ENCODE measurements around the gene PLA1A.
"Not testable (repeated sequence)": the region's sequence is repeated elsewhere in the genome, so short reads cannot be mapped to it uniquely, and the experiment has no call there.

PLA1A gene, protein sequence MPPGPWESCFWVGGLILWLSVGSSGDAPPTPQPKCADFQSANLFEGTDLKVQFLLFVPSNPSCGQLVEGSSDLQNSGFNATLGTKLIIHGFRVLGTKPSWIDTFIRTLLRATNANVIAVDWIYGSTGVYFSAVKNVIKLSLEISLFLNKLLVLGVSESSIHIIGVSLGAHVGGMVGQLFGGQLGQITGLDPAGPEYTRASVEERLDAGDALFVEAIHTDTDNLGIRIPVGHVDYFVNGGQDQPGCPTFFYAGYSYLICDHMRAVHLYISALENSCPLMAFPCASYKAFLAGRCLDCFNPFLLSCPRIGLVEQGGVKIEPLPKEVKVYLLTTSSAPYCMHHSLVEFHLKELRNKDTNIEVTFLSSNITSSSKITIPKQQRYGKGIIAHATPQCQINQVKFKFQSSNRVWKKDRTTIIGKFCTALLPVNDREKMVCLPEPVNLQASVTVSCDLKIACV
- total RNA-seq = 0 to 1.0 (median 0.17) reads per million in 3 donors

DNA sequence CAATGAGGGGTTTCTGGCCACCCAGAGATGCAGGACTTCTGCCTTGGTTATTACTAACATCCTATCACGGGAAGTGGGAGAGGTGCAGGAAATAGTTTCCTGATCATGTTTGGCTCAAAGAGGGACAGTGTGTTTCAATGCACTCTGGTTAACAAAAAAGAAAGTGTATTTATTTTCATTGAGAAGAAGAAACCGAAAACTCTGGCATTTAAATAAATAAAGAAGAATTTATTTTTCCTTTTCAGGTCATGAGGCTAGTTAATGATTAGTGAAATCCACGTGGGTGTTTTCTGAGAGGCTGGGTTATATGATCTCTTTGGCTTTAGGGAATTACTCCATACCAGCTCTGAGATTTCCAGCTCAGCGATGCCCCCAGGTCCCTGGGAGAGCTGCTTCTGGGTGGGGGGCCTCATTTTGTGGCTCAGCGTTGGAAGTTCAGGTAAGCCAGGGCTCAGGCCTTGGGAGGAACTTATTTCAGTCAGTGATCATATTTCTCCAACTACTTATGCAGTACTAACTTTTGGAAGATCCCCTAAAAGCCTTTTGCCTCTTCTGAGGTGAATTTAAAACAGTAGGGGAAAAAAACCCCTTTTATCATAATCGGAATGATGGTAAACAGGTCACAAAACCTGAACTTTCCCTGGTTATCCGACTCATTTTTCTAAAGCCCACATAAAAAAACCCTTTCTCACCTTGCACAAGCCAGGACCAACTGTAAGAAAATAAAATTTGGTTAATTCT is at the start of gene PLA1A:
Gene PLA1A, plus strand, starts transcription at position 338 of the 741 bp plus-strand sequence. Its CDS starts 29 bp downstream, at position 367.
- DNase-seq = no peak
- H3K36me3 ChIP-seq (ENCODE audit: control insufficient read depth, insufficient read depth, low read length) = no peaks in the 10 kb centered on the region
- peaks cover 3% of the 10 kb centered on the region for H3K4me1 ChIP-seq (ENCODE audit: control insufficient read depth, insufficient read depth, low read length, poor library complexity, severe bottlenecking)
- H3K4me3 ChIP-seq (ENCODE audit: insufficient read depth, low read depth, low read length, poor library complexity, severe bottlenecking) = no peak within 1 kb of the TSS
- H3K27me3 ChIP-seq (replicated peaks; ENCODE audit: control insufficient read depth, insufficient read depth, low read length, poor library complexity, severe bottlenecking) = no peaks in the 10 kb centered on the region
- H3K9me3 ChIP-seq (ENCODE audit: control insufficient read depth, low read length) = no peaks in the 10 kb centered on the region
- no peak within 1 kb of the TSS for H3K27ac ChIP-seq (ENCODE audit: insufficient read depth, low read length, poor library complexity, severe bottlenecking)

DNA sequence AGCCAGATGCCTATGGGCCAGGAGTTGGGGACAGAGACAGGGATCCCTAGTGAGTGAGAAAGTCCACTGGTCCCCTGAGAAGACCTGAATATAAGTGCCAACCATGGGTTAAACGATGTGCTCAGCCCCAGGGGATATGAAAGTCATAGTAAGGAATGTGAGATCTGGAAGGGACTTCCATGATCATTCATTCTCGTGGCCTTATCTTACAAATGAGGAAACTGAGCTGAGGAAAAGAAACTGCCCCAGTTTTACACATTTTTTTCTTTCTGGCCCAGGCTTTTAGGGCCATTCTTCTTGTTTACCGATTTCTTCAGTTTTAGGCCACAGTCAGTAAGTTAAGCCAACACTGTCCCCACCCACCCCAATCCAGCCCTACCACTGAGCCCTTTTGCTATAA is 49.3 kb upstream of the PLA1A start:
- Histone ChIP-seq H3K27me3 (replicated peaks; ENCODE audit: control insufficient read depth, insufficient read depth, low read length, poor library complexity, severe bottlenecking) (no peaks in the 10 kb centered on the region), H3K4me3 (ENCODE audit: insufficient read depth, low read depth, low read length, poor library complexity, severe bottlenecking) (no peak overlapping the region), H3K27ac (ENCODE audit: insufficient read depth, low read length, poor library complexity, severe bottlenecking) (no peak overlapping the region), H3K4me1 (ENCODE audit: control insufficient read depth, insufficient read depth, low read length, poor library complexity, severe bottlenecking) (no peaks in the 10 kb centered on the region), H3K36me3 (ENCODE audit: control insufficient read depth, insufficient read depth, low read length) (no peaks in the 10 kb centered on the region), H3K9me3 (ENCODE audit: control insufficient read depth, low read length) (no peaks in the 10 kb centered on the region)
- no peak for DNase-seq

DNA sequence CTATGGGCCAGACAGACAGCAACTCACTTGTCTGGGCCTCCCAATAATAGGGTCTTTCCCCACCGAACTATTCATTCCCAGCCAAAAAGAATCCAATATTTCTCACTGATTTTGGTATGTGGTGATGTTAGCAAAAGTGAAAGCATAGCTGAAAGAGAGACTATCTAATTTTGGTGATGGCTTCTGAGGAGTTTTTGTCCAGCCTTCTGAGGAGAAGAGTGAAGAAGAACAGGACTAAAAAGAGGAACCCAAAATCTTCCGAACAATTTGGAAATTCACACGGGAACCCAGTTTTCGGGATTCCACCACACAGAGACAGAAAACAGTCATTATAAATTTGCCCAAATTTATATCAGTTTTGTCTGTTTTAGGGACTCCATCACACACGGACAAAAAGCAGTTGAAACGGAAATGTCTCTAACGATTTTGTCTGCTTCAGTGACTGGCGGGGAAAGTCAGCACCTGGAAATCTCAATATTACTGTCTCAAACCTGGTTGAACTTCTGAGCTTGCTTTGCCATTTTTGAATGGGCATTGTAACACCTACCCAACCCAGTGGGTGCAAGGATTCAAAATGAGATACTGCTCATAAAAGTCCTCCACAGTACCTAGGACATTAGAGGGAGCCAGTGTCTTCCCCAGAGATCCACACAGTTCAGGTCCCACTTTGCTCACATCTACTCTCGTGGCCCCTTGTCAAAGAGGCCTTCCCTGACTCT is 47.3 kb upstream of the PLA1A start:
- Histone ChIP-seq H3K27ac (ENCODE audit: insufficient read depth, low read length, poor library complexity, severe bottlenecking) (no peak overlapping the region), H3K36me3 (ENCODE audit: control insufficient read depth, insufficient read depth, low read length) (no peaks in the 10 kb centered on the region), H3K4me3 (ENCODE audit: insufficient read depth, low read depth, low read length, poor library complexity, severe bottlenecking) (no peak overlapping the region), H3K4me1 (ENCODE audit: control insufficient read depth, insufficient read depth, low read length, poor library complexity, severe bottlenecking) (no peaks in the 10 kb centered on the region), H3K9me3 (ENCODE audit: control insufficient read depth, low read length) (no peaks in the 10 kb centered on the region), H3K27me3 (replicated peaks; ENCODE audit: control insufficient read depth, insufficient read depth, low read length, poor library complexity, severe bottlenecking) (no peaks in the 10 kb centered on the region)
- DNase-seq = no peak

DNA sequence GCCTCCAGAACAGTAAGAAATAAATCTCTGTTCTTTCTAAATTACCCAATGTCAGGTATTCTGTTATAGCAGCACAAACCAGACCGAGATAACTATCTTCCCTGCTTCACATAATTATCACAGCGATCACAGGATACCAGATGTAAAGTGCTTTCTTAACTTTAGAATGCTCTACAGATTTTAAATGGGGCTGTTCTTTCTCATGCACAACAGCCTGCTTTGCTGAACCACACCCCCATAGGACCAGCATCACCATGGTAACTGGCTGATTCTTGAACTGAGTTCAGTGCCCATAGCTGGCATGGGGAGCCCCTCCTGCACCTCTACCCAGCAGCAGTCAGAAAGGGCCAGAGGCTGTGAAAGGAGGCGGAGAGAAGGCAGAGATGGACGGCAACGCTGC is 46.1 kb upstream of the PLA1A start:
- no peak overlapping the region for H3K4me3 ChIP-seq (ENCODE audit: insufficient read depth, low read depth, low read length, poor library complexity, severe bottlenecking)
- no peak overlapping the region for H3K27ac ChIP-seq (ENCODE audit: insufficient read depth, low read length, poor library complexity, severe bottlenecking)
- H3K27me3 ChIP-seq (replicated peaks; ENCODE audit: control insufficient read depth, insufficient read depth, low read length, poor library complexity, severe bottlenecking) = no peaks in the 10 kb centered on the region
- no peak for DNase-seq
- H3K36me3 ChIP-seq (ENCODE audit: control insufficient read depth, insufficient read depth, low read length) = no peaks in the 10 kb centered on the region
- H3K9me3 ChIP-seq (ENCODE audit: control insufficient read depth, low read length) = no peaks in the 10 kb centered on the region
- no peaks in the 10 kb centered on the region for H3K4me1 ChIP-seq (ENCODE audit: control insufficient read depth, insufficient read depth, low read length, poor library complexity, severe bottlenecking)

DNA sequence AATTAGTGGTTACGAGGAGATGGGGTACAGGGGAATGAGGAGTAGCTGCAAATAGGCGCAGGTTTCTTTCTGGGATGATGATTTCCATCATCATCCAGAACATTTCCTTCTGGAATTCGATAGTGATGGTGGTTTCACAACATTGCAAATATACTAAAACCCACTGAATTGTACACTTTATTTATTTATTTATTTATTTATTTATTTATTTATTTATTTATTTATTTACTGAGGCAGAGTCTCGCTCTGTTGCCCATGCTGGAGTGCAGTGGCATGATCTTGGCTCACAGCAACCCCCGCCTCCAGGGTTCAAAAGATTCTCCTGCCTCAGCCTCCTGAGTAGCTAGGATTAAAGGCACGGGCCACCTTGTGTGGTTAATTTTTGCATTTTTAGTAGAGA is 44.8 kb upstream of the PLA1A start:
- H3K4me3 ChIP-seq (ENCODE audit: insufficient read depth, low read depth, low read length, poor library complexity, severe bottlenecking); H3K27ac ChIP-seq (ENCODE audit: insufficient read depth, low read length, poor library complexity, severe bottlenecking); H3K9me3 ChIP-seq (ENCODE audit: control insufficient read depth, low read length); H3K4me1 ChIP-seq (ENCODE audit: control insufficient read depth, insufficient read depth, low read length, poor library complexity, severe bottlenecking); H3K27me3 ChIP-seq (replicated peaks; ENCODE audit: control insufficient read depth, insufficient read depth, low read length, poor library complexity, severe bottlenecking); H3K36me3 ChIP-seq (ENCODE audit: control insufficient read depth, insufficient read depth, low read length); DNase-seq: not testable (repeated sequence)

DNA sequence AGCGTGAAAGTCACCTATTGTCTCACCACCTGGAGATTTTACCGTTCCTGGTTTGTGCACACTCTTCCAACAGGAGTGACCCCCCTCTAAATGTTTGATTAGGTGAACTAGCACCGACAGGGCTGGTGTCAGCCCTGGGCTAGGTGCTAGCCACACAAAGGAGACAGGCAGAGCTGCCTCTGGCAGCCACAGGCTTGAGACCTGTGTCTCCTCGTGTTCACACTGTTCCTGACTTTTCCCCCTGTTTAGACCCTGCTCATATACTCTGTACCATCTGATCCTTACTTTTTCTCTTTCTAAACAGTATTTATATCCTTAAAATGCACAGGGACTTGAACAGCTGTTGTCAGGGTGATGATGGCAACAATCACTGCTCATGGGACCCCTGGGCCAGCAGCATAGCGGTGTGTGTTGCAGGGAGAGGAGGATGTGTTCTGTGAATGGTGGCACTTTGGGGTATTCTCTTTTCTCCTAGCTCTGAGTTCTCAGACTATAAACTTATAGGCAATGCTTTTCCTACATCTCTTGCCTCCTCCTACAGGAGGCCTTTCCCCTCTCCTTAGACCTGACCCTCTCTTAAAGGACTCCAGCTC is 43.8 kb upstream of the PLA1A start:
- H3K27ac ChIP-seq (ENCODE audit: insufficient read depth, low read length, poor library complexity, severe bottlenecking) = no peak overlapping the region
- no peak for DNase-seq
- H3K4me1 ChIP-seq (ENCODE audit: control insufficient read depth, insufficient read depth, low read length, poor library complexity, severe bottlenecking) = no peaks in the 10 kb centered on the region
- no peaks in the 10 kb centered on the region for H3K36me3 ChIP-seq (ENCODE audit: control insufficient read depth, insufficient read depth, low read length)
- H3K27me3 ChIP-seq (replicated peaks; ENCODE audit: control insufficient read depth, insufficient read depth, low read length, poor library complexity, severe bottlenecking) = no peaks in the 10 kb centered on the region
- H3K9me3 ChIP-seq (ENCODE audit: control insufficient read depth, low read length) = no peaks in the 10 kb centered on the region
- H3K4me3 ChIP-seq (ENCODE audit: insufficient read depth, low read depth, low read length, poor library complexity, severe bottlenecking) = no peak overlapping the region

DNA sequence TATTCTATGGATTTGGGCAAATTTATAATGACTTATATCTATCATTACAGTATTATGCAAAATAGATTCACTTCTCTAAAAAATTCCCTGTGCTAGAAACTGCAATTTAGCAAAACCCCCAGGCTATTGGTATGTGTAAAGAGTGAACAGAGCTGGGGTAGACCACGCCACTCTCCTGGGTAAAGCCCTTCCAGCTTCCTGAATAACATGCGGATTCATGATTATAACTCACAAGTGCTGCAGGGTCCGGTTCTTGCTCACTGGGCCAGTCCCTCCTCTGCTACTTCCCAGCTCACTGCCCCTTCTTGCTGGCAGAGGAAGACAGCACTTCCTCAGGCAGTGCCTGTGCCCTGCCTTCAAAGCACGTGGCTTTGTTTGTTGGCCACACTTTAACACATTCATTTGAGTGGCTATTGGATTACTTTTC is 42.4 kb upstream of the PLA1A start:
- no peak overlapping the region for H3K4me3 ChIP-seq (ENCODE audit: insufficient read depth, low read depth, low read length, poor library complexity, severe bottlenecking)
- H3K27ac ChIP-seq (ENCODE audit: insufficient read depth, low read length, poor library complexity, severe bottlenecking) = no peak overlapping the region
- DNase-seq = no peak
- no peaks in the 10 kb centered on the region for H3K9me3 ChIP-seq (ENCODE audit: control insufficient read depth, low read length)
- H3K4me1 ChIP-seq (ENCODE audit: control insufficient read depth, insufficient read depth, low read length, poor library complexity, severe bottlenecking) = no peaks in the 10 kb centered on the region
- H3K36me3 ChIP-seq (ENCODE audit: control insufficient read depth, insufficient read depth, low read length) = no peaks in the 10 kb centered on the region
- H3K27me3 ChIP-seq (replicated peaks; ENCODE audit: control insufficient read depth, insufficient read depth, low read length, poor library complexity, severe bottlenecking) = no peaks in the 10 kb centered on the region

DNA sequence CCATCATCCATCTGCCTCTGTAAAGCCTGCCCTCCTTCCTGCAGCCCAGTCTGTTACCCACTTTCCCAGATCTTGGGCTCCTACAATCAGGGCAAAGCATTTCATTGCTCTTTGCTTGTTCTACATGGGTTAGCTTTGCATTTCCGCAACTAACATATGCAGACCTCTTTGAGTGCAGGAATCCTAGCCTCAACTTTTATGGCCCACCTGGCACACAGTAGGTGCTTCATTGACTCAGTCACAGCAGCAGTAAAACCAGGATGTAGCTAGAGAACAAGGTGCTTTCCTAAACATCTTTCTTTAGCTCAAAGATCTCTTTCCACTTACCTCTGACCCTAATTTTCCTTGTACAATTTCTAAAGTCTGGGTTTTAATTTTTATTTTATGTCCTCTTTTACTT is 41.8 kb upstream of the PLA1A start:
- Histone ChIP-seq H3K4me3 (ENCODE audit: insufficient read depth, low read depth, low read length, poor library complexity, severe bottlenecking) (no peak overlapping the region), H3K27me3 (replicated peaks; ENCODE audit: control insufficient read depth, insufficient read depth, low read length, poor library complexity, severe bottlenecking) (no peaks in the 10 kb centered on the region), H3K27ac (ENCODE audit: insufficient read depth, low read length, poor library complexity, severe bottlenecking) (no peak overlapping the region), H3K9me3 (ENCODE audit: control insufficient read depth, low read length) (no peaks in the 10 kb centered on the region), H3K36me3 (ENCODE audit: control insufficient read depth, insufficient read depth, low read length) (no peaks in the 10 kb centered on the region), H3K4me1 (ENCODE audit: control insufficient read depth, insufficient read depth, low read length, poor library complexity, severe bottlenecking) (no peaks in the 10 kb centered on the region)
- DNase-seq = no peak

DNA sequence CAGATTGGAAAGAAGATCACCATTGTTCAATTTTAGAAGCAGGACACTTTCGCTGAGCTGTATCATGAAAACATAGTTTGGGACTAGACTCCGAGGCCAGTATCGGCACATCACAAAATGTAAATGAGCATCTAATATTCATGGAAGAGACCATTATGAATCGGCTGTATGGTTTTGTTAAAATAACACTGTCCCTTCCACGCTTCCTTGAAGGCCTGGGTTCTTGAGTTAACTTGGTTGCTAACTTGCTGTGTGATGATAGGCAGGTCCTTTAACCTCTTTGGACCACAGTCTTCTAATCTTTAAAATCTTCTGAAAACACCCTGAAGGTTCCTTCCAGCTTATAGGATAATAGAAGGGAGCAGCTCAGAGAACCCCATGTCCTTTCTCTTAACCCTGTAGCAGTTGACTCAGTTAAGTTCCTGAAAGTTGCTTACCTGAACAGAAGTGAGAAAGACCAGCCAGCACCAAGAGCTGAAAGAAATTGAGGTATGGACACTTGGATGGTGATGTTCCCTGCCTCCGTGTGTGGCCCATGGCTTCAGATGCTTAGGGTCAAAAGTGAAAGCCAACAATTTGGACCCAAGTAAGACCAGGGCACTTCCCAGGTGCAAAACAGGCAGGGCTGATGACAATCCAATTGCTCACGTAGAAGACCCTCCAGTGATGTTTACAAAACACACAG is 40.4 kb upstream of the PLA1A start:
- H3K27me3 ChIP-seq (replicated peaks; ENCODE audit: control insufficient read depth, insufficient read depth, low read length, poor library complexity, severe bottlenecking) = no peaks in the 10 kb centered on the region
- no peaks in the 10 kb centered on the region for H3K9me3 ChIP-seq (ENCODE audit: control insufficient read depth, low read length)
- DNase-seq = no peak
- H3K4me1 ChIP-seq (ENCODE audit: control insufficient read depth, insufficient read depth, low read length, poor library complexity, severe bottlenecking) = no peaks in the 10 kb centered on the region
- no peak overlapping the region for H3K27ac ChIP-seq (ENCODE audit: insufficient read depth, low read length, poor library complexity, severe bottlenecking)
- H3K4me3 ChIP-seq (ENCODE audit: insufficient read depth, low read depth, low read length, poor library complexity, severe bottlenecking) = no peak overlapping the region
- no peaks in the 10 kb centered on the region for H3K36me3 ChIP-seq (ENCODE audit: control insufficient read depth, insufficient read depth, low read length)

Measured in effector memory CD4-positive, alpha-beta T cell (primary cell).